Measurements from ENCODE around the gene RRAD. TPM values are rescaled to one million over a fixed set of nuclear protein-coding genes. Genes with fewer than 3 reads are reported as not detected.

RRAD gene
- total and polyA plus RNA-seq, 11 donors = 57.5 to 298 (median 152) TPM

- Histone ChIP-seq H3K9me3 (no peaks in the 10 kb centered on the region), H3K27ac (peak overlapping the region; percentile 63 to 99 (median 92)), H3K4me1 (peaks cover 0 to 49% (median 21%) of the 10 kb centered on the region in 12 donors), H3K27me3 (peaks cover 0 to 24% (median 0%) of the 10 kb centered on the region in 9 donors), H3K36me3 (peaks cover 0 to 23% (median 0%) of the 10 kb centered on the region in 9 donors), H3K4me3 (no peak overlapping the region)
- DNase-seq (no peak), ATAC-seq (peak in 3 of 4 donors; percentile 0 to 10 (median 4))
- TF ChIP-seq, protein P1, sequence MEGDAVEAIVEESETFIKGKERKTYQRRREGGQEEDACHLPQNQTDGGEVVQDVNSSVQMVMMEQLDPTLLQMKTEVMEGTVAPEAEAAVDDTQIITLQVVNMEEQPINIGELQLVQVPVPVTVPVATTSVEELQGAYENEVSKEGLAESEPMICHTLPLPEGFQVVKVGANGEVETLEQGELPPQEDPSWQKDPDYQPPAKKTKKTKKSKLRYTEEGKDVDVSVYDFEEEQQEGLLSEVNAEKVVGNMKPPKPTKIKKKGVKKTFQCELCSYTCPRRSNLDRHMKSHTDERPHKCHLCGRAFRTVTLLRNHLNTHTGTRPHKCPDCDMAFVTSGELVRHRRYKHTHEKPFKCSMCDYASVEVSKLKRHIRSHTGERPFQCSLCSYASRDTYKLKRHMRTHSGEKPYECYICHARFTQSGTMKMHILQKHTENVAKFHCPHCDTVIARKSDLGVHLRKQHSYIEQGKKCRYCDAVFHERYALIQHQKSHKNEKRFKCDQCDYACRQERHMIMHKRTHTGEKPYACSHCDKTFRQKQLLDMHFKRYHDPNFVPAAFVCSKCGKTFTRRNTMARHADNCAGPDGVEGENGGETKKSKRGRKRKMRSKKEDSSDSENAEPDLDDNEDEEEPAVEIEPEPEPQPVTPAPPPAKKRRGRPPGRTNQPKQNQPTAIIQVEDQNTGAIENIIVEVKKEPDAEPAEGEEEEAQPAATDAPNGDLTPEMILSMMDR (IDR thresholded peaks at IDR 0.05) = no peak
- no peak for TF ChIP-seq POLR2A (IDR thresholded peaks at IDR 0.05)
- WGBS, 4 donors = 46 to 51% (median 48%) methylated on average over 4 to 5 of the region's 5 CpGs
- intact Hi-C loops (cut with DNase I) = no loop called here
Observed at GRCh38 chr16:66919569-66920298, 5.6 kb downstream of the RRAD start.

DNA sequence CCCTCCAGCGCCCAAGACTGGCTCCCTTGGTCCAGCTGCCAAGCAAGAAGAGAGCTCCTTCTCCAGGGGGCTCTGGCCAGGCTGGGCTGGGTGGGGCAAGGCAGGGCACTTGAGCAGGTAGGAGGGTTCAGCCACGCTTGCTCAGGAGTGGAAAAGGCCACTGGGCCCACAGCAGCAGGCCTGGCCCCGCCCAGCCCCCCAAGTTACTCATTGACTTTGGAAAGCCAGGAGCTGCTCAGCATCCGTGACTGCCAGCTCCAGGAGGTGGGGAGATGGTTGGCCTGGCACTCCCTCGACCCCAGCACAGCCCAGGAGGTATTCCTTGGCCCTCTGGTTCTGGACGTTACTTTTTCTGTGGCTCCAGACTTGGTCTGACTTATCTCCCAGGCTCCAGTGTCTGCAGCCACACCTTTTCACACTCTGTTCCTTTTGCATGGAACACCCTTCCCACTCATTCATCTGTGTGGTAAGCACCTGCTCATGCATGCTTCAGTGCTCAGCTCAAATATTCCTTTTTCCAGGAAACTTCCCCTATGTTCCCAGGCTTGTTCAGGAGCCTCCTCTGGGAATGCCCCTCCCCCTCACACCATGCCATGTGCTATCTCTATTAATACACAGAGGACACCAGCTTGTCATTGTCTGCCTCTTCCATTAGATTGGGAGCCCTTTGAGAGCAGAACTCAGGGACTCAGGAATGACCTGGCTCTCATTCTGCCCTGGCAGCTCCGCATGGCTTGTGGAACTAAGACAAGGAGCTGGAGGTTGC, 6.3 kb downstream of the RRAD start, which contains the start of gene CDH16:
Gene CDH16 (minus strand): TSS at position 83 of the 766 bp plus-strand sequence. CDS start 820 bp downstream, outside the sequence.
- ATAC-seq (peak in 3 of 4 donors; percentile 6 to 18 (median 7)), DNase-seq (no peak)
- Histone ChIP-seq H3K27me3 (peaks cover 0 to 16% (median 0%) of the 10 kb centered on the region in 9 donors), H3K36me3 (peaks cover 0 to 19% (median 0%) of the 10 kb centered on the region in 9 donors), H3K9me3 (no peaks in the 10 kb centered on the region), H3K4me3 (no peak within 1 kb of the TSS), H3K4me1 (peaks cover 0 to 49% (median 21%) of the 10 kb centered on the region in 12 donors), H3K27ac (peak within 1 kb of the TSS; percentile 63 to 99 (median 92))
- intact Hi-C loops (cut with DNase I) = no loop called here
- WGBS, 4 donors = 51 to 64% (median 62%) methylated on average over 5 to 7 of the region's 7 CpGs
- TF ChIP-seq POLR2A (IDR thresholded peaks at IDR 0.05) = no peak
- TF ChIP-seq, protein P1 (IDR thresholded peaks at IDR 0.05) = no peak

DNA sequence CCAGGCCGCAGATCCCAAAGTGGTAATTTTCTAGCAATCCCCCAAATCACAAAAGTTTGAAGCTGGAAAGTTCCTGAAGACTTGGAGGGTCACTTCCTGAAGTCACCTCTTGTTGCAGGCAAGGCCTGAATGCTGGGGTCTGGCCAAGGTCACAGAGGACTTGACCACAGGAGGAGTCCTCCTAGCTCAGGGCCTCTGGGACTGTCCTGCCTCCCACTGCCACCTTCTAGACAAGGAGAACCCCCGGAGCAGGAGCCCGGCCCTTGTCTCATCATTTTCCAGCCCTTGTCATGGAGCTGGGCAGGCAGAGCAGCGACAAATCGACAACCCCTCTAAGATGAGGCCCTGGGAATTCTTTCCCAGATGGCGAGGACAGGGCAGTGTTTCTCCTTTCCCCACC, 7.0 kb downstream of the RRAD start:
- peaks cover 0 to 14% (median 0%) of the 10 kb centered on the region in 9 donors for H3K36me3 ChIP-seq
- intact Hi-C loops (cut with DNase I) = no loop called here
- ATAC-seq (no peak), DNase-seq (no peak)
- peaks cover 0 to 42% (median 20%) of the 10 kb centered on the region in 12 donors for H3K4me1 ChIP-seq
- H3K4me3 ChIP-seq = no peak overlapping the region
- TF ChIP-seq, protein P1 (IDR thresholded peaks at IDR 0.05) = no peak
- TF ChIP-seq POLR2A (IDR thresholded peaks at IDR 0.05) = no peak
- WGBS, 4 donors = 78 to 92% (median 87%) methylated on average over 5 to 6 of the region's 6 CpGs
- peaks cover 0 to 10% (median 0%) of the 10 kb centered on the region in 9 donors for H3K27me3 ChIP-seq
- H3K27ac ChIP-seq = peak overlapping the region in 4 of 12 donors; percentile 86 to 98 (median 97)
- no peaks in the 10 kb centered on the region for H3K9me3 ChIP-seq

DNA sequence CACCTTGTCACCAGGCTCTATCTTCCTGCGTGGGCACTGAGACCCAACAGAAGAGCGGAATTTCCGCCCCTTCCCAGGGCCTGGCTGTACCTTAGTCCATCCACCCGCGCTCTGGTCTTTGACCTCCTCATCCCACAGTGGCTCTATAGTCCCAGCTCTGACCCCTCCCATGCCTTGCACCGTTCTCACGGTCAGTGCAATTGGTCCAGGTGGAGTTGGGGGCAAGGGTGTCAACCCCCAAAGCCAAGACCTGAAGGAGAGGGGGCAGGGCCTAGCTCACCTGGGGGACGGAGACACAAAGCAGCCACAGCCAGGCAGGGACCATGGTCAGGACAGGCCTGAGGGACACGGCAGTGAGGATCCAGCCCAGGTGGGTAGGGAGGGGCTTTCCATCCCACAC, 7.6 kb downstream of the RRAD start:
- H3K4me3 ChIP-seq = no peak overlapping the region
- no peaks in the 10 kb centered on the region for H3K9me3 ChIP-seq
- no peak overlapping the region for H3K27ac ChIP-seq
- intact Hi-C loops (cut with DNase I) = no loop called here
- H3K4me1 ChIP-seq = peaks cover 0 to 38% (median 18%) of the 10 kb centered on the region in 12 donors
- H3K36me3 ChIP-seq = peaks cover 0 to 14% (median 0%) of the 10 kb centered on the region in 9 donors
- ATAC-seq (no peak), DNase-seq (no peak)
- H3K27me3 ChIP-seq = peaks cover 0 to 5% (median 0%) of the 10 kb centered on the region in 9 donors
- TF ChIP-seq, protein P1 (IDR thresholded peaks at IDR 0.05) = no peak
- TF ChIP-seq POLR2A (IDR thresholded peaks at IDR 0.05) = no peak
- 88 to 96% (median 88%) methylated on average over 9 of the region's 9 CpGs for WGBS, 4 donors

All from heart left ventricle (tissue), 16 donors.